Suprapubic skin (tissue), 4 donors: ENCODE measurements around the gene ACTR10. TPM values are rescaled to one million over a fixed set of nuclear protein-coding genes. Genes with fewer than 3 reads are reported as not detected.
A peak's percentile ranks its signal among the peaks of the same experiment; 100 is the strongest.
"Not testable (repeated sequence)": the region's sequence is repeated elsewhere in the genome, so short reads cannot be mapped to it uniquely, and the experiment has no call there.

Experiments
- DNase-seq, 2 donors: peaks; one replicate each; pipeline ENCODE4 v3.0.0-alpha.2; 2019; ENCODE audit warnings: low spot score in 2 of 2
- H3K27ac ChIP-seq: fragments of 200-600 bp; sonication (generic); one replicate; pipeline ENCODE4 v1.5.1; 2019
- H3K27me3 ChIP-seq: fragments of 200-600 bp; sonication (generic); one replicate; pipeline ENCODE4 v1.5.1; 2019
- H3K36me3 ChIP-seq: fragments of 200-600 bp; sonication (generic); one replicate; pipeline ENCODE4 v1.5.1; 2019
- H3K4me1 ChIP-seq: fragments of 200-600 bp; sonication (generic); one replicate; pipeline ENCODE4 v1.5.1; 2019
- H3K4me3 ChIP-seq: fragments of 200-600 bp; sonication (generic); one replicate; pipeline ENCODE4 v1.5.1; 2019; ENCODE audit warnings: mild to moderate bottlenecking
- H3K9me3 ChIP-seq: fragments of 200-600 bp; sonication (generic); one replicate; pipeline ENCODE4 v1.5.1; 2019
- EP300 ChIP-seq: sonication (generic); formaldehyde crosslinking; IDR thresholded peaks from one replicate; pipeline ENCODE4 v1.6.1; 2017; ENCODE audit warnings: antibody characterized with exemption
- POLR2A ChIP-seq, 2 donors: fragments of 450-650 bp; IDR thresholded peaks; one replicate each; pipeline ENCODE4 v1.6.1; 2017; ENCODE audit warnings: antibody characterized with exemption in 2 of 2, mild to moderate bottlenecking in 2 of 2, moderate library complexity in 2 of 2
- POLR2AphosphoS5 ChIP-seq, 3 donors: sonication (generic); formaldehyde crosslinking; IDR thresholded peaks; one replicate each; pipeline ENCODE4 v1.6.1; 2017; ENCODE audit warnings: antibody characterized with exemption in 3 of 3
- whole genome bisulfite sequencing: methylation state at CpG from one replicate; pipeline ENCODE4 v1.1.5; 2018; 5-methylcytosine and 5-hydroxymethylcytosine counted together
- total RNA-seq, 4 donors: library from RNA; depleted of rRNA; stranded (reverse); fragments of >200 nt; gene quantifications; one replicate each; pipeline ENCODE4 v1.1.0, GENCODE V29; 2016
- TF ChIP-seq, protein P1 (sequence below), 2 donors: fragments of 200-600 bp in 1 of 2; fragments of 450-650 bp in 1 of 2; sonication (generic) in 1 of 2; IDR thresholded peaks; one replicate each; pipeline ENCODE4 v1.5.1; 2016 to 2019; ENCODE audit warnings: antibody characterized with exemption in 2 of 2, mild to moderate bottlenecking in 1 of 2, moderate library complexity in 1 of 2

The ACTR10 gene
- total RNA-seq, 4 donors from 2014 or later, result 39.3 to 66.9 (median 54.8) TPM

DNA sequence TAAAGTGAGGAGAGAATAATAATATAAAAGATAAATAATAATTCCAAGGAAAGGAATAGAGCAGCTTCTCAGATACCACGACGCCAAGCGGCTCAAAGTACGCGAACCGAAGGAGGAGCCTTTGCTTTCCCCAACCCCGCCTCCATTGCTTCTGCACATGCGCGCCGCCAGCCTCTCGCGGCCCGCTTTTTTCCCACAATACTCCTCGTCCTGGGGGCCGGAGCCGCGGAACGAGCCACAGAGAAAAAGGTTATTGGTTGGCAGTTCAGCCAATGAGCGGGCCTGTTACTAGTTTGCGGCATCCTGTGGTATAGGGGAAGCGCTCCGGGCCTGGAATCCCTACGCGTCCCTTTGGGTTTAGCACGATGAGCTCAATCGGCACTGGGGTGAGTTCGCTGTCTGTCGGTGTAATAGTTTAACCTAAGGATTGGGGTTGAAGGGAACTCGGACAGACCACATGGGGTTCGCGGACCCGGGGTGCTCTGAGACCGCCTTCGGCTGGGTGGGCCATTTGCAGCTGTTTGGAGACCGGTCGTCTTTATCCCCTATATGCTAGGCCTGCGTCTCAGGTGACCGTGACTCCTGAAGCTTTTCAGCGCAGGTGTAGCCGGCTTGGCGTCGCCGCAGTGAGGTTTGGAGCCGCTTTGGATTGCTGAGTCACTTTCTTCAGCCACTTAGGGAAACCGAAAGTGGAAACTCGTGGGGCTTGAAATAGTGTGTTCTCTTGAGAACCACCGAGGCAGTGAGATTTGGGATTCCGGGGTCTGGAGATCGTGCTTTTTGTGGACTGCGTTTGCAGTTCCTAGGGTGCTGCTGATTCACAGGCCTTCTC lies 44.8 kb downstream of the ACTR10 start, which contains the start of gene PSMA3:
TSS of gene PSMA3 (plus strand) at position 288 of the 832 bp plus-strand sequence. CDS start at position 366, 78 bp downstream.
- H3K9me3 ChIP-seq, result no peaks in the 10 kb centered on the region
- H3K4me3 ChIP-seq, result peak within 1 kb of the TSS; percentile 81
- peak; percentile 99 for DNase-seq
- H3K27me3 ChIP-seq, result no peaks in the 10 kb centered on the region
- under 1% methylated on average over 48 of the region's 50 CpGs for WGBS
- peak within 1 kb of the TSS; percentile 97 for H3K27ac ChIP-seq
- H3K4me1 ChIP-seq, result peaks cover 31% of the 10 kb centered on the region
- TF ChIP-seq EP300 (no peak), POLR2A (IDR thresholded peaks at IDR 0.05) (peak; percentile 49 to 84), POLR2AphosphoS5 (IDR thresholded peaks at IDR 0.05) (peak in 2 of 3 donors; percentile 65 to 73)
- TF ChIP-seq, protein P1, sequence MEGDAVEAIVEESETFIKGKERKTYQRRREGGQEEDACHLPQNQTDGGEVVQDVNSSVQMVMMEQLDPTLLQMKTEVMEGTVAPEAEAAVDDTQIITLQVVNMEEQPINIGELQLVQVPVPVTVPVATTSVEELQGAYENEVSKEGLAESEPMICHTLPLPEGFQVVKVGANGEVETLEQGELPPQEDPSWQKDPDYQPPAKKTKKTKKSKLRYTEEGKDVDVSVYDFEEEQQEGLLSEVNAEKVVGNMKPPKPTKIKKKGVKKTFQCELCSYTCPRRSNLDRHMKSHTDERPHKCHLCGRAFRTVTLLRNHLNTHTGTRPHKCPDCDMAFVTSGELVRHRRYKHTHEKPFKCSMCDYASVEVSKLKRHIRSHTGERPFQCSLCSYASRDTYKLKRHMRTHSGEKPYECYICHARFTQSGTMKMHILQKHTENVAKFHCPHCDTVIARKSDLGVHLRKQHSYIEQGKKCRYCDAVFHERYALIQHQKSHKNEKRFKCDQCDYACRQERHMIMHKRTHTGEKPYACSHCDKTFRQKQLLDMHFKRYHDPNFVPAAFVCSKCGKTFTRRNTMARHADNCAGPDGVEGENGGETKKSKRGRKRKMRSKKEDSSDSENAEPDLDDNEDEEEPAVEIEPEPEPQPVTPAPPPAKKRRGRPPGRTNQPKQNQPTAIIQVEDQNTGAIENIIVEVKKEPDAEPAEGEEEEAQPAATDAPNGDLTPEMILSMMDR (IDR thresholded peaks at IDR 0.05), result no peak
- H3K36me3 ChIP-seq, result peaks cover 7% of the 10 kb centered on the region

DNA sequence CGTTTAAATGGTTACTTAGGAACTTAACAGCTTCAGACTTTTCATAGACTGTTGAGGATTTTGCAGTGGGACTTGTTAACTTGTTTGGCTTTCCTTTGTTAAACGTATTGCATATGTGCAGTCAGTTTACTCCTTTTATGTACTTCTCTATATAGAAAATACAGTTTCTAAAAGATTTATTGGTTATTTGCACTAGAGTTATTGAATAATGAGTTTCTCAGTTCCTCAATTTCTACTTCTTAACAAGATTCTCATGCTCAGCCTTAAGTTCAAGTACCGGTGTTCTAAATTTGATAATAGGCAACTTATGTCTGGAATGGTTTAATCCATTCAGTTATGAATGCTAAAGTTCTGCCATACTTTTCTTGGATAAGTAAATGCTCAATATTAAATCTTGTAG lies 45.6 kb downstream of the ACTR10 start:
- Histone ChIP-seq H3K27me3 (no peaks in the 10 kb centered on the region), H3K4me3 (peak overlapping the region; percentile 81), H3K4me1 (peaks cover 33% of the 10 kb centered on the region), H3K27ac (peak overlapping the region; percentile 97), H3K36me3 (peaks cover 13% of the 10 kb centered on the region), H3K9me3 (no peaks in the 10 kb centered on the region)
- no peak for DNase-seq
- no peak for TF ChIP-seq EP300
- no peak for TF ChIP-seq POLR2A (IDR thresholded peaks at IDR 0.05)
- TF ChIP-seq POLR2AphosphoS5 (IDR thresholded peaks at IDR 0.05), result no peak
- TF ChIP-seq, protein P1 (IDR thresholded peaks at IDR 0.05), result no peak
- WGBS, result 1% methylated on average over 3 of the region's 3 CpGs

DNA sequence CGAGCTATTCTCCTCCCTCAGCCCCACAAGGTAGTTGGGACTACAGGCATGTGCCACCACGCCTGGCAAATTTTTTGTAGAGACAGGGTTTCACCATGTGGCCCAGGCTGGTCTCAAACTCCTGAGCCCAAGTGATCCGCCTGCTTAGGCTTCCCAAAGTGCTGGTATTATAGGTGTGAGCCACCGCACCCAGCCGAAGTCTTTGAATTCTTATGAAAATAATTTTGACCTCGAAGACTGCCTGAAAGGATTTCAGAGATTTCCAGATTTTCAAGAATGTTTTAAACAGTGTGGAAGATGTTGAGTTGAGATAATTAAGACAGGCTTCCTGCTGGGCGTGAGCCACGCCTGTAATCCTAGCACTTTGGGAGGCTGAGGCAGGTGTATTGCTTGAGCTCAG lies 49.7 kb downstream of the ACTR10 start:
- Histone ChIP-seq H3K27me3 (no peaks in the 10 kb centered on the region), H3K4me1 (peaks cover 29% of the 10 kb centered on the region), H3K9me3 (no peaks in the 10 kb centered on the region), H3K4me3 (no peak overlapping the region), H3K36me3 (peaks cover 47% of the 10 kb centered on the region), H3K27ac (no peak overlapping the region)
- TF ChIP-seq POLR2A (IDR thresholded peaks at IDR 0.05), result no peak
- no peak for TF ChIP-seq EP300
- TF ChIP-seq POLR2AphosphoS5 (IDR thresholded peaks at IDR 0.05), result no peak
- TF ChIP-seq, protein P1 (IDR thresholded peaks at IDR 0.05), result no peak
- WGBS, result 93% methylated on average over 8 of the region's 8 CpGs
- DNase-seq, result no peak

DNA sequence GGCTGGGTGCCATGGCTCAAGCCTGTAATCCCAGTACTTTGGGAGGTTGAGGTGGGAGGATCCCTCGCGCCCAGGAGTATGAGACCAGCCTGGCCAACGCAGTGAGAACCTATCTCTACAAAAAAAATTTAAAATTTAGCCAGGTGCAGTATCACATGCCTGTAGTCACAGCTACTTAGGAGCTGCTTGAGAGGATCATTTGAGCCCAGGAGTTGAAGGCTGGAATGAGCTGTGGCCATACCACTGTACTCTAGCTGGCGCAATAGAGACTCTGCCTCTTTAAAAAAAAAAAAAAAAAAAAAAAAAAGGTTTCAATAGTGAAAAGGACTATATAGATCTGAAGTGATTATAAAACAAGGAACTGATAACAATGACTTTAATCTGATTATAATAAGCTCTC lies 58.2 kb downstream of the ACTR10 start:
- no peak overlapping the region for H3K4me3 ChIP-seq
- no peak overlapping the region for H3K27ac ChIP-seq
- H3K27me3 ChIP-seq, result no peaks in the 10 kb centered on the region
- DNase-seq, result no peak
- H3K4me1 ChIP-seq, result no peaks in the 10 kb centered on the region
- 98% methylated on average over 4 of the region's 4 CpGs for WGBS
- peaks cover 82% of the 10 kb centered on the region for H3K36me3 ChIP-seq
- TF ChIP-seq POLR2AphosphoS5 (IDR thresholded peaks at IDR 0.05) (no peak), EP300 (no peak), POLR2A (IDR thresholded peaks at IDR 0.05) (no peak)
- TF ChIP-seq, protein P1 (IDR thresholded peaks at IDR 0.05), result no peak
- no peaks in the 10 kb centered on the region for H3K9me3 ChIP-seq

DNA sequence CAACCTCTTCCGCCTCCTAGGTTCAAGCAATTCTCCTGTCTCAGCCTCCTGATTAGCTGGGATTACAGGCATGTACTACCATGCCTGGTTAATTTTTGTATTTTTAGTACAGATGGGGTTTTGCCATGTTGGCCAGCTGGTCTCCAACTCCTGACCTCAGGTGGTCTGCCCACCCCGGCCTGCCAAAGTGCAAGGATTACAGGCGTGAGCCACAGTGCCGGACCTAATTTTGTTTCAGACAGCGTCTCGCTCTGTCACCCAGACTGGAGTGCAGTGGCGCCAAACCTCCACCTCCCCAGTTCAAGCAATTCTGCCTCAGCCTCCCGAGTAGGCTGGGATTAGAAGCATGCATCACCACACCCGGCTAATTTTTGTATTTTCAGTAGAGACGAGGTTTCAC lies 62.1 kb downstream of the ACTR10 start:
- H3K4me1 ChIP-seq, H3K27me3 ChIP-seq, H3K9me3 ChIP-seq, H3K4me3 ChIP-seq, H3K27ac ChIP-seq, DNase-seq: not testable (repeated sequence)
- H3K36me3 ChIP-seq, result peaks cover 79% of the 10 kb centered on the region
- WGBS, result 88% methylated on average over 10 of the region's 10 CpGs
